ENCODE data around the gene MAD2L1BP. TPM values are rescaled to one million over a fixed set of nuclear protein-coding genes. Genes with fewer than 3 reads are reported as not detected.

The MAD2L1BP gene
- total and polyA plus RNA-seq, 2 of the 13 experiments (the other 11 are each of a cell fraction or from before 2014, with no cell fraction given), result 54.2 to 55.5 TPM

DNA sequence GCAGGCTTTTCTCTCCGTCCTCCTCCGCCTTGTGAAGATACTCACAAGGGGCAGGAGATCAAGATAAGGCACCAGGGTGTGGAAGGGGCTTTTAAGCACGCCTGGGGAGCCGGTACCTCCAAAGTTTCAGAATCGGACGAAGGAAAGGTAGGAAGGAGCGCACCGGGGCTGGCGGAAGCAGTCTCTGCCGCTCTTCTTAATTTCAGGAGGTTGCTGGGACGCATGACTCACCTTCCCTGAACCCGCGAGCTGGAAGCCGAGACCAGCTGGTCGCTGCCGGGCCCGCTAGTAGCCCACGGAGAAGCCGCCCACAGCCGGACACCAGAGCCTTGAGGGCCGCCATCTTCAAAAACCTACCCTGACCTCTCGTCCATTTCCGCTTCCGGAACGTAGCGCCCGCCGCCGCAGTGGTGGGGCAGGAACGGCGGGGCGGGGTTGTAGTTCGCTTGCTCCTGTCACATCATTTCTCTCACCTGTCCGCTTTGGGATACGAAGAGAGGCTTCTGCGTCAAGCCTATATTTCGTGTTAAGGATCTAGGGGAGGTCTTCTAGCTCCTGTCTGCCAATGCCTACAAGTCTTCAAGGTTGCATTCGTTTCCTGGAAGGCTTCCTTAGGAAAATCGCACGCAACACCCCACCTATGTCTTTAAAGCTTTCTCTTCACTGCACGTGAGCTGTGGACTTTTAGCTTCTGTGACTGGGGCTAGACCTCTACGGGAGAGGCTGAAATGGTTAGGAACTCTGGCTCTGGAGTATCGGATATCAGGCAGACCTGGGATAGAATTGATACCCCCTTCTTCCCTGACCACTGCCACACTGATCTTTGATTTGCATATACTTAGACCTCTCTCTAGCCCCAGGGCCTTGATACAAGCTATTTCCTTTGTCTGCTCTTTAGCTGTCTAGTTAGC lies 52.1 kb downstream of the MAD2L1BP start, which contains the start of gene MRPS18A (continued):
- TF ChIP-seq, protein P1, sequence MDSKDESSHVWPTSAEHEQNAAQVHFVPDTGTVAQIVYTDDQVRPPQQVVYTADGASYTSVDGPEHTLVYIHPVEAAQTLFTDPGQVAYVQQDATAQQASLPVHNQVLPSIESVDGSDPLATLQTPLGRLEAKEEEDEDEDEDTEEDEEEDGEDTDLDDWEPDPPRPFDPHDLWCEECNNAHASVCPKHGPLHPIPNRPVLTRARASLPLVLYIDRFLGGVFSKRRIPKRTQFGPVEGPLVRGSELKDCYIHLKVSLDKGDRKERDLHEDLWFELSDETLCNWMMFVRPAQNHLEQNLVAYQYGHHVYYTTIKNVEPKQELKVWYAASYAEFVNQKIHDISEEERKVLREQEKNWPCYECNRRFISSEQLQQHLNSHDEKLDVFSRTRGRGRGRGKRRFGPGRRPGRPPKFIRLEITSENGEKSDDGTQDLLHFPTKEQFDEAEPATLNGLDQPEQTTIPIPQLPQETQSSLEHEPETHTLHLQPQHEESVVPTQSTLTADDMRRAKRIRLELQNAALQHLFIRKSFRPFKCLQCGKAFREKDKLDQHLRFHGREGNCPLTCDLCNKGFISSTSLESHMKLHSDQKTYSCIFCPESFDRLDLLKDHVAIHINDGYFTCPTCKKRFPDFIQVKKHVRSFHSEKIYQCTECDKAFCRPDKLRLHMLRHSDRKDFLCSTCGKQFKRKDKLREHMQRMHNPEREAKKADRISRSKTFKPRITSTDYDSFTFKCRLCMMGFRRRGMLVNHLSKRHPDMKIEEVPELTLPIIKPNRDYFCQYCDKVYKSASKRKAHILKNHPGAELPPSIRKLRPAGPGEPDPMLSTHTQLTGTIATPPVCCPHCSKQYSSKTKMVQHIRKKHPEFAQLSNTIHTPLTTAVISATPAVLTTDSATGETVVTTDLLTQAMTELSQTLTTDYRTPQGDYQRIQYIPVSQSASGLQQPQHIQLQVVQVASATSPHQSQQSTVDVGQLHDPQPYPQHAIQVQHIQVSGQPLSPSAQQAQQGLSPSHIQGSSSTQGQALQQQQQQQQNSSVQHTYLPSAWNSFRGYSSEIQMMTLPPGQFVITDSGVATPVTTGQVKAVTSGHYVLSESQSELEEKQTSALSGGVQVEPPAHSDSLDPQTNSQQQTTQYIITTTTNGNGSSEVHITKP (CRISPR knock-in tag; IDR thresholded peaks at IDR 0.05; ENCODE audit: low read depth), result no peak; the same call in 1 of the 2 replicates
- TF ChIP-seq ZNF326 (CRISPR knock-in tag; IDR thresholded peaks at IDR 0.05; ENCODE audit: borderline replicate concordance), result no peak
- TF ChIP-seq ARID2 (CRISPR knock-in tag; IDR thresholded peaks at IDR 0.05; ENCODE audit: borderline replicate concordance), result no peak
- no peak for TF ChIP-seq MAFG (CRISPR knock-in tag; IDR thresholded peaks at IDR 0.05)
- TF ChIP-seq ZNF782 (CRISPR knock-in tag; IDR thresholded peaks at IDR 0.05; ENCODE audit: borderline replicate concordance), result no peak
- TF ChIP-seq THAP11 (CRISPR knock-in tag; IDR thresholded peaks at IDR 0.05), result peak; percentile 94
- 0 out of 2 replicates have a peak, but pooled peaks have one; percentile 67 for TF ChIP-seq SETDB1 (CRISPR knock-in tag; IDR thresholded peaks at IDR 0.05; ENCODE audit: borderline replicate concordance)
- peak; percentile 95; the same call in 1 of the 2 replicates for TF ChIP-seq KMT2A (CRISPR knock-in tag; IDR thresholded peaks at IDR 0.05)
- no peak; the same call in 1 of the 2 replicates for TF ChIP-seq ZNF790 (CRISPR knock-in tag; IDR thresholded peaks at IDR 0.05; ENCODE audit: borderline replicate concordance)
- TF ChIP-seq NR1H2 (CRISPR knock-in tag; IDR thresholded peaks at IDR 0.05; ENCODE audit: borderline replicate concordance, low read depth), result no peak
- no peak for TF ChIP-seq PCBP1 (IDR thresholded peaks at IDR 0.05; ENCODE audit: borderline replicate concordance, low read depth, low read length)
- TF ChIP-seq MAF1 (CRISPR knock-in tag; IDR thresholded peaks at IDR 0.05; ENCODE audit: borderline replicate concordance), result no peak
- peak; percentile 90; the same call in 1 of the 2 replicates for TF ChIP-seq KDM2A (CRISPR knock-in tag; IDR thresholded peaks at IDR 0.05; ENCODE audit: borderline replicate concordance, low read depth)
- TF ChIP-seq, protein P2, sequence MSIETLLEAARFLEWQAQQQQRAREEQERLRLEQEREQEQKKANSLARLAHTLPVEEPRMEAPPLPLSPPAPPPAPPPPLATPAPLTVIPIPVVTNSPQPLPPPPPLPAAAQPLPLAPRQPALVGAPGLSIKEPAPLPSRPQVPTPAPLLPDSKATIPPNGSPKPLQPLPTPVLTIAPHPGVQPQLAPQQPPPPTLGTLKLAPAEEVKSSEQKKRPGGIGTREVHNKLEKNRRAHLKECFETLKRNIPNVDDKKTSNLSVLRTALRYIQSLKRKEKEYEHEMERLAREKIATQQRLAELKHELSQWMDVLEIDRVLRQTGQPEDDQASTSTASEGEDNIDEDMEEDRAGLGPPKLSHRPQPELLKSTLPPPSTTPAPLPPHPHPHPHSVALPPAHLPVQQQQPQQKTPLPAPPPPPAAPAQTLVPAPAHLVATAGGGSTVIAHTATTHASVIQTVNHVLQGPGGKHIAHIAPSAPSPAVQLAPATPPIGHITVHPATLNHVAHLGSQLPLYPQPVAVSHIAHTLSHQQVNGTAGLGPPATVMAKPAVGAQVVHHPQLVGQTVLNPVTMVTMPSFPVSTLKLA (IDR thresholded peaks at IDR 0.05), result no peak
- TF ChIP-seq, protein P3, sequence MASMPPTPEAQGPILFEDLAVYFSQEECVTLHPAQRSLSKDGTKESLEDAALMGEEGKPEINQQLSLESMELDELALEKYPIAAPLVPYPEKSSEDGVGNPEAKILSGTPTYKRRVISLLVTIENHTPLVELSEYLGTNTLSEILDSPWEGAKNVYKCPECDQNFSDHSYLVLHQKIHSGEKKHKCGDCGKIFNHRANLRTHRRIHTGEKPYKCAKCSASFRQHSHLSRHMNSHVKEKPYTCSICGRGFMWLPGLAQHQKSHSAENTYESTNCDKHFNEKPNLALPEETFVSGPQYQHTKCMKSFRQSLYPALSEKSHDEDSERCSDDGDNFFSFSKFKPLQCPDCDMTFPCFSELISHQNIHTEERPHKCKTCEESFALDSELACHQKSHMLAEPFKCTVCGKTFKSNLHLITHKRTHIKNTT (CRISPR knock-in tag; IDR thresholded peaks at IDR 0.05), result no peak
- no peak; the same call in 1 of the 2 replicates for TF ChIP-seq ZNF34 (CRISPR knock-in tag; IDR thresholded peaks at IDR 0.05; ENCODE audit: borderline replicate concordance)
- TF ChIP-seq, protein P4, sequence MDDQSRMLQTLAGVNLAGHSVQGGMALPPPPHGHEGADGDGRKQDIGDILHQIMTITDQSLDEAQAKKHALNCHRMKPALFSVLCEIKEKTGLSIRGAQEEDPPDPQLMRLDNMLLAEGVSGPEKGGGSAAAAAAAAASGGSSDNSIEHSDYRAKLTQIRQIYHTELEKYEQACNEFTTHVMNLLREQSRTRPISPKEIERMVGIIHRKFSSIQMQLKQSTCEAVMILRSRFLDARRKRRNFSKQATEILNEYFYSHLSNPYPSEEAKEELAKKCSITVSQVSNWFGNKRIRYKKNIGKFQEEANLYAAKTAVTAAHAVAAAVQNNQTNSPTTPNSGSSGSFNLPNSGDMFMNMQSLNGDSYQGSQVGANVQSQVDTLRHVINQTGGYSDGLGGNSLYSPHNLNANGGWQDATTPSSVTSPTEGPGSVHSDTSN (CRISPR knock-in tag; IDR thresholded peaks at IDR 0.05; ENCODE audit: borderline replicate concordance), result no peak
- peak; percentile 59 for TF ChIP-seq ARNTL (CRISPR knock-in tag; IDR thresholded peaks at IDR 0.05)
